ENCODE results near the gene TNFRSF1B. TPM values are rescaled to one million over a fixed set of nuclear protein-coding genes. Genes with fewer than 3 reads are reported as not detected.
A peak's percentile ranks its signal among the peaks of the same experiment; 100 is the strongest.

TNFRSF1B gene
- total RNA-seq, 4 donors from 2014 or later = 2.1 to 17.5 (median 10.3) TPM

DNA sequence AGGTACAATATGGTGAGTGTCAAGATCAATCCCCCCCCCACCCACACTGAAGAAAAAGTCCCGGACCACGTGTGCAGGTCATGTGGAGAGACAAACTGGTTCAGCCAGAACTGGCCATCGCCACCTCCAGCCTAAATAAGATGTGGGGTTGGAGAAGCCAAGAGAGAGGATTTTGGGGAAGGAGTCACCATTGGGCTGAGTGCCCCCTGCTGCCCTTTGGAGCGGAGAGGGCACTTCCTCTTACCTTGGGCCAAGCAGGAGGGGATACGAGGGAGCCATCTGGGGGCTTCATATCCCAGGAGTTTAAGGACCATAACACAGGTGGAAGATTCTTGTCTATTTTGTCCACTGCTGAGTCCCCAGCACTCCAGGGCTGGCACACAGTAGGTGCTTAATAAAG is 2.6 kb upstream of the TNFRSF1B start:
- peaks cover 20 to 74% (median 32%) of the 10 kb centered on the region in 3 donors for H3K4me1 ChIP-seq
- H3K4me3 ChIP-seq = no peak overlapping the region
- no peaks in the 10 kb centered on the region for H3K9me3 ChIP-seq
- intact Hi-C loops (cut with DNase I) = no loop called here
- no peaks in the 10 kb centered on the region for H3K36me3 ChIP-seq
- no peak for DNase-seq
- no peak overlapping the region for H3K27ac ChIP-seq
- 79 to 100% methylated on average over 1 to 4 of the region's 5 CpGs for WGBS, 2 donors
- no peak for TF ChIP-seq POLR2A (IDR thresholded peaks at IDR 0.05)
- TF ChIP-seq, protein P1, sequence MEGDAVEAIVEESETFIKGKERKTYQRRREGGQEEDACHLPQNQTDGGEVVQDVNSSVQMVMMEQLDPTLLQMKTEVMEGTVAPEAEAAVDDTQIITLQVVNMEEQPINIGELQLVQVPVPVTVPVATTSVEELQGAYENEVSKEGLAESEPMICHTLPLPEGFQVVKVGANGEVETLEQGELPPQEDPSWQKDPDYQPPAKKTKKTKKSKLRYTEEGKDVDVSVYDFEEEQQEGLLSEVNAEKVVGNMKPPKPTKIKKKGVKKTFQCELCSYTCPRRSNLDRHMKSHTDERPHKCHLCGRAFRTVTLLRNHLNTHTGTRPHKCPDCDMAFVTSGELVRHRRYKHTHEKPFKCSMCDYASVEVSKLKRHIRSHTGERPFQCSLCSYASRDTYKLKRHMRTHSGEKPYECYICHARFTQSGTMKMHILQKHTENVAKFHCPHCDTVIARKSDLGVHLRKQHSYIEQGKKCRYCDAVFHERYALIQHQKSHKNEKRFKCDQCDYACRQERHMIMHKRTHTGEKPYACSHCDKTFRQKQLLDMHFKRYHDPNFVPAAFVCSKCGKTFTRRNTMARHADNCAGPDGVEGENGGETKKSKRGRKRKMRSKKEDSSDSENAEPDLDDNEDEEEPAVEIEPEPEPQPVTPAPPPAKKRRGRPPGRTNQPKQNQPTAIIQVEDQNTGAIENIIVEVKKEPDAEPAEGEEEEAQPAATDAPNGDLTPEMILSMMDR (IDR thresholded peaks at IDR 0.05) = no peak
- H3K27me3 ChIP-seq = peaks cover 0 to 39% (median 2%) of the 10 kb centered on the region in 4 donors

DNA sequence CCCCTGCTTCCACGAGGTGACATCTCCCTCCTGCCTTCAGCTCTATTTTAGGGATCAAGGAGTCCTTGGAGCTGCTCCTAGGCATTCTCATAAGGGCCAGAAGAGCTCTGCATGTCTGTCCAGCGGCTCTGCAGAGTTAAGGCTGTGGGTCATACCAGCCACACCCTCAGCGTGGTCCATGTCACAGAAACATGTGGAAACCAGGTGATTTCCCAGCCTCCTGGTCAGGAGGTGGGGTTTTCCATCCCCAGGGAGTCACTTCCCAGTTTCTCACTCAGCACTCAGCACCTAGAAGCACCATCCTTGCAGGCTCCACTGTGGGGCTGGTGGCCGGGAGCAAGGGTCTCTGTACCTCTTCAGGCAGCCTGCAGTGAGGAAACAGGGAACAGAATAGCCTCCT is 1.4 kb upstream of the TNFRSF1B start:
- TF ChIP-seq POLR2A (IDR thresholded peaks at IDR 0.05) = no peak
- TF ChIP-seq, protein P1 (IDR thresholded peaks at IDR 0.05) = no peak
- Histone ChIP-seq H3K9me3 (no peaks in the 10 kb centered on the region), H3K4me1 (peaks cover 25 to 85% (median 38%) of the 10 kb centered on the region in 3 donors), H3K27me3 (peaks cover 0 to 50% (median 2%) of the 10 kb centered on the region in 4 donors), H3K4me3 (no peak overlapping the region), H3K36me3 (no peaks in the 10 kb centered on the region), H3K27ac (no peak overlapping the region)
- DNase-seq = no peak
- WGBS, 2 donors = 89 to 92% methylated on average over 2 to 3 of the region's 4 CpGs
- intact Hi-C loops (cut with DNase I) = no loop called here

DNA sequence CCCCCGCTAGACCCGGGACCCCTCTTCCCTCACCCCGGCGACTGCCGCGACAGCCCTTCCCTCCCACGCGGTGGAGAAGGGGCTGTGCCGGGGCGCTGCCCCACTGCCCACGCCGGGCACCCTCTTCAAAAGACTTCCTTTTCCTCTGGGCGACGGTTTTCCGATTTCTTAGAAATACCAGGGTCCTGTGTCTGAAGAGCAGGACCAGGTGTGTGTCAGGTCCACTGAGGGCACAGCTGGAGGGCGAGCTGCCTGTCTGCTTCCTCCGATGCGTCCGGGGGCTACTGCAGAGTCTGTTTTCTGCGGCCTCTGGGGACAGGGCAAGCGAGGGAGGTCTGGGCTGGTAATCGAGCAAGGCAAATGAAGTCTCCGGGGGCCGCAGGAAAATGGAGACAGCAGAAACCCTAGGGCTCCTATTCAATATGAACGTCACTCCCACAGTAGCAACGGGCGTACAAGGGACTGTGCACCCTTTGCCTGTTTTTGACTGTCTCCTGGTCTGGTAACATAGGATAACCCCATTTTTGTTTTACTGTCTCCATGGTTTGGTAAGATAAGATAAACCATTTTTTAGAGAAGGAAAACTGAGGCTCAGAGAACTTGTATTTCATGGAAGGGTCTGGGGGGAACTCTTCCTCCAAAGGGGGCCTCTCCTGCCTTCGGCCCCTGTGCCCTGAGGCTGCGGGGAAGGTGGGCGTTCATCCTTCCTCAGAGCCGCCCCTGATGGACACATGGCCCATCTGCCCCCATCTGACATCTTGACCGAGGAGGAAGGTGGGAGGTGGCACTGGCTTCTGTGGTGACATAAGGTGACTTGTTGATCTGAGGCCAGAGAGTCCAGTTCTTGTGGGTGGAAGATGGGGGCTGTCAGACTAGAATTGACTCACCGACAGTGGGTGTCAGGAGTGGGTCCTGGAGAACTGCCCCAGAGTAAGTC is 970 bp downstream of the TNFRSF1B start:
- 13 to 28% methylated on average over 20 to 25 of the region's 33 CpGs for WGBS, 2 donors

DNA sequence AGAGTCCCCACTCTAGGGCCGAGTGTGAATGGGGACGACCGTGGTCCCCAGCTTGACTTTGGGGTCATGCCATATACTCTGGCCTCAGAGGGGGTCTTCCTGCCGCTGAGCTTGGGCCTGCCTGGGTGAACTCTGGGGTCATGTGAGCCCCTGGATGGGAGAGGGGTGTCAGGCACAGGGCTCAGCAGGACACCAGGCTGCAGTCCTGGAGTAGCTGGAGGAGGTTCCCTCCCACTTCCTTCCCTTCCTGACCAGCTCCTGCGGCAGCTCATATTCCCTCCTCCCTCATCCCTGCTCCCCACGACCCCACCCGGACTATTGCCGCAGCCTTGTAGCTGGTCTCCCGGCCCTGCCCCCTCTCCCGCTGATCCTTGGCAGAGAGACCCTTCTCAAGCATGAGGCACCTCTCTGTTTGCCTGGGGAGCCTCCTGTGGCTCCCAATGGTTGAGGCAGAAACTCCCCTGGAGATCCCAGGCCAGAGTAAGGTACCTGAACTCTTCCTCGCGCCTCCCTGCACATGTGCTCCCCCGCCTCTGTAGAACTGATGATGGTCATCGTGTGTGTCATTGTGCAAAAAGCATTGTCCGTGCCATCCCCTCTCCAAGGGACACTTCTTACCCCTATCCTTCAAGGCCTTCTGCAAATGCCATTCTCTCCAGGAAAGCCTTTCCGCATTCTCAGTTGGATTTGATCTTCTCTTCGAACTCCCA is 1.8 kb downstream of the TNFRSF1B start:
- H3K4me1 ChIP-seq = peaks cover 4 to 87% (median 22%) of the 10 kb centered on the region in 3 donors

More for the DNA sequence above, 970 bp downstream of the TNFRSF1B start:
- H3K4me1 ChIP-seq = peaks cover 7 to 87% (median 24%) of the 10 kb centered on the region in 3 donors
- peak overlapping the region; percentile 77 to 93 (median 86) for H3K27ac ChIP-seq
- peaks cover 0 to 51% (median 2%) of the 10 kb centered on the region in 4 donors for H3K27me3 ChIP-seq
- H3K4me3 ChIP-seq = peak overlapping the region; percentile 52 to 94 (median 80)
- DNase-seq = no peak
- TF ChIP-seq POLR2A (IDR thresholded peaks at IDR 0.05) = no peak
- TF ChIP-seq, protein P1 (IDR thresholded peaks at IDR 0.05) = no peak
- no peaks in the 10 kb centered on the region for H3K36me3 ChIP-seq
- intact Hi-C loops (cut with DNase I) = no loop called here
- H3K9me3 ChIP-seq = no peaks in the 10 kb centered on the region

More for the DNA sequence above, 1.8 kb downstream of the TNFRSF1B start:
- H3K27ac ChIP-seq = peak overlapping the region; percentile 77 to 93 (median 86)
- no peak for DNase-seq
- H3K27me3 ChIP-seq = peaks cover 0 to 51% (median 2%) of the 10 kb centered on the region in 4 donors
- TF ChIP-seq, protein P1 (IDR thresholded peaks at IDR 0.05) = no peak
- TF ChIP-seq POLR2A (IDR thresholded peaks at IDR 0.05) = no peak
- intact Hi-C loops (cut with DNase I) = no loop called here
- WGBS, 2 donors = 65 to 74% methylated on average over 12 to 13 of the region's 17 CpGs
- no peaks in the 10 kb centered on the region for H3K36me3 ChIP-seq
- no peaks in the 10 kb centered on the region for H3K9me3 ChIP-seq
- H3K4me3 ChIP-seq = peak overlapping the region; percentile 52 to 94 (median 80)
